Mesenteric fat pad (tissue), 1 donor: ENCODE data around the gene FANCL. TPM values are rescaled to one million over a fixed set of nuclear protein-coding genes. Genes with fewer than 3 reads are reported as not detected.
"Not testable (repeated sequence)": the region's sequence is repeated elsewhere in the genome, so short reads cannot be mapped to it uniquely, and the experiment has no call there.

ENCODE experiments used
- DNase-seq: peaks from one replicate; pipeline ENCODE4 v3.0.0-alpha.2; 2020; ENCODE audit warnings: low spot score
- total RNA-seq: library from RNA; stranded (reverse); fragmentation: NEBNext Ultra II Directional; extraction: Animal tissue kit (Norgen Biotek cat#: 25700); gene quantifications from one replicate; pipeline ENCODE4 v1.2.1, GENCODE V29; 2021
- donor health status: DM: yes; HTN: yes; CAD: no.

Gene FANCL
- total RNA-seq, 1 donor from 2014 or later: 12.8 TPM

DNA sequence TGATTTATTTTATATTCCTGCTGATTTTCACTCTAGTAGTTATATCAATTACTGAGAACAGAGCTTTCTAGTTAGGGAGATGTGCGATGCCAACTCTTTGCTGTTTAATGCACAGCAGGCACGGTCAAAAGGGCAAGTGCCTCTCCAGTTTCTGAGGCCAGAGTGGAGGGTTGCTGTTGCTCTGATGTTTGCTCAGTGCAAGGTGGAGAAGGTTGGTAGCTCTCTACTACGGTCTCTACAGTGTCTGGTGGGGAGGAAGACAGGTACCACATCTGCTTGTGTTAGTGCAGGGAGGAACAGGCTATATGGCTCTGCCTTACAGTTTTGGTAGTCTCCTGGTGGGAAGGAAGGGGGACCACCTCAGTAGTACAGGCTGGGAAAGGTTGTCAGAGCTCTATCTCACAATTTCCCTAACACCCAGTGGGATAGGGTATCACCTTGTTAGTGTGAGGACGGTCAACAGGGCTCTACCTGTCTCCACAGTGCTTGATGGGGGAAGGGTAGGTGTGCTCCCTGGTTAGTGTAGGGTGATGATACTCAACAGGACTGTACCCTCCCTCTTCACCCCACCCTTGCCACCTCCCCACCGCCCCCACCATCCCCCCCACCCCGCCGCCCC, 85.9 kb downstream of the FANCL start:
- no peak for DNase-seq

DNA sequence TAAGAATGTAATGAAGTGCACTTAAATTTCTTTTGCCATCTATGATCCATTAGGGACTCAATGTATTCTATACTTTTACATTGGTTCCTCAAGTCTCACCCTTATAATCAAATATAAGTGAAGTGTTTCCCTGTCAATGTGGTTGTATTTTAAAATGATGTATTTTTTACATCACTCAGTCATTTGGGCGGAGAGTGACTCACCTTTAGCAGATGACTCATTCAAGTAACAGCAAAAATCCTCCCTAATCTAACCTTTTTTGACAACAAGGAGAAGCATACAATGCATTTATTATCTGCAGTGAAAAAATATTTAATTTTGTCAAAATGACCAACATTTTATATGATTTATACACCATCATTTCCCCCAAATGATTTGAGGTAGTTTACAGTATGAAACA, 94.4 kb downstream of the FANCL start:
- no peak for DNase-seq

- DNase-seq: not testable (repeated sequence)
Measured at GRCh38 chr2:58145769-58146168, 95.4 kb downstream of the FANCL start.

- DNase-seq: no peak
Measured at GRCh38 chr2:58140508-58141072, 100.5 kb downstream of the FANCL start.

GRCh38 chr2:58138396-58139030, 102.6 kb downstream of the FANCL start:
- DNase-seq: no peak

DNA sequence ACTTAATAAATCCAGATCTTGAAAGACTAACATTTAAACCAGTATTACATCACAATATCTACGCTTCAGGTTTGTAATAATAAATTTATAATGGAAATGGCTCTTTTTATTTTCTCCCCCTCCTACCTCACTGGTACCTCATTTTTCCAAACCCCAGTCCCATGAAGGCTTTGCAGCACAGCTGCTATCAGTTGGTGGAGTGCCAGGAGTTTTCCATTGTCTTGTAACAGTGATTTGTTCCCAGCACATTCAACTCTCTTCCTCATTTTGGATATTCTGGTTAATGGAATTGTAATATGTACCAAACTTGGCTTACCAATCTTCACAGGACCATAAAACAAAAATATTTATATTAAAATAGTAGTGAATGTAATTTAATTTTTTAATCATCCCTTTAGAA, 103.3 kb downstream of the FANCL start:
- no peak for DNase-seq

GRCh38 chr2:58137221-58137620, 103.9 kb downstream of the FANCL start:
- DNase-seq: no peak

DNA sequence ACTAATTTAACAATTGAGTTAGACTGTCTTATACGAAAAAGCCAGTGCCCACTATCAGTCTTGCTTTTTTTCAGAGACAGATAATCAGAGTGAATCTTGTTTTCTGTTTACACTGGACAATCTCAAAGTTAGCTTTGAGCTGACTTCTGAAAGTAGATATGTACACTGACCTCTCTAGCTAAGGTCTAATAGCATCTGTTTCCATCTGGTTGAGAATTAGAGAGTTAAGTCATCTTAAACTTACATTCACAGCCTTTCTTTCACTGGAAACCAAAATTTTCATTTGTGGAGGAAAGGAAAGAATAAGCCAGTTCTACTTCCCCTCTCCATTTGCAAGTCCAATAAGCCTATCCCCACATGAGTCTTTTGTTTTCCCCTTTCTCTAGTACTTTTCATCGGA, 105.3 kb downstream of the FANCL start:
- no peak for DNase-seq

DNA sequence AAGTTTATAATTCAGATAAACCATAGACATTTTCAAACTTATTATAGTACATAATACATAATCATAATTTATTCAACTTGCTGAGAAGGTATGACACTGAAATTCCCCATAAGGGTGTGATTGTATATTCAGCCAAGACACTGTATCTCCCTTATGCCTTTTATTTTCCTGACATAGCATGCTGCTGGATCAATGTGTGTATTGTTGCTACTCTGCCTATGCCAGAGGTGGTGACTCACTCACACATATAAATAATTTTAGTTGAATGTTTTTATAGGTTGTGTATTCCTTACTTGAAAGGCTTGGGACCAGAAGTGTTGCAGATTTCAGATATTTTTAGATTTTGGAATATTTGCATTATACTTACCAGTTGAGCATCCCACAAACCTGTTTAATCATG, 107.7 kb downstream of the FANCL start:
- no peak for DNase-seq

GRCh38 chr2:58131191-58132011, 109.7 kb downstream of the FANCL start:
- no peak for DNase-seq

DNA sequence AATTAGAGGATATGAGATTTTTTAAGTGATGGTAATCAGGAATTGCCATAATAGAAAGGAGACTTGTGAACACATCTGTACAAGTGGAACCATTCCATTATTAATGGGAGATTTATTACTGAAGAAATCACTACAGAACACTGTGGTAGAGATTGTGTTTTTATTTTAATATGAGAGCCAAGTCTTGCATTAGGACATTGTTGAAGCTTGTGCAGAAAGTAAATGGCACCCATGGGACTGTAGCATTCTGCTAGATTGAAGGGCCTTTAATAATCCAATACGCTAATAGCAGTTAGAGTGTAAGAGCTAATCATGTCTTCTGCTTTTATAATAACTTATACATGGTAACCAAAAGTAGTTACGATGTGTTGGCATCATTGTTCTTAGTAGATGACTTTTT, 110.9 kb downstream of the FANCL start:
- DNase-seq: no peak

GRCh38 chr2:58127111-58127510, 114.0 kb downstream of the FANCL start:
- no peak for DNase-seq

DNA sequence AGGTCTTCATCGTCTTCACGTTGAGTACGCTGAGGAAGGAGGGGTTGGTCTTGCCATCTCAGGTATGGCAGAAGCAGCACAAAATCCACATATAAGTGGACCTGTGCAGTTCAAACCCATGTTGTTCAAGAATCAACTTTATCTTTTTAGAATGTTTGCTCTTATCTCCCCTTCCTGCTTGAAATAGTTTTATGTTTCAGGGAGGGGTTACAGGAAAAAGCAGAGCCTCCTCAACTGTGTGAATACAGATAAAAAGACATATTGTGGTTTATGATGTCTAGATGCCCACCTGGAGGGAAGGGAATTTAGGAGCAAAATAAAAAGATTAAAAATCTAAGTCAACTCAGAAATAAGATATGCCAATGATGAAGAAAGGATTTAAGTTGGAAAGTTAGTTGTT, 118.6 kb downstream of the FANCL start:
- DNase-seq: no peak

DNA sequence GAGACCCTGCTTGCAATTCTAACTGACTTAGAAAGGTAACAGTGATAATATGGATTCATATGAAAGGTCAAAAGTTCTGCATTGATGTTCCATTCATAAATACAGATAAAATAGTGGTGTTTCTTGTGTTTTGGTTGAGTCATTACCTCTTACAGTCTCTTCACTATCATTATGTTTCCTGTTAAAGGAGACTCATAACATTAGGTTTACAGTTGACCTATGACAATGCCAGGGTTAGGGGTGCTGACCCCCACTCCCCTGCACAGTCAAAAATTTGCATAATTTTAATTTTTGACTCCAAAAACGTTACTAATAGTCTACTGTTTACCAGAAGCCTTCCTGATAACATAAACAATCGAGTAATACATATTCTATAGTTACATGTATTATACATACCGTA, 119.1 kb downstream of the FANCL start:
- DNase-seq: no peak

- no peak for DNase-seq
Measured at GRCh38 chr2:58120626-58121229, 120.4 kb downstream of the FANCL start.

- DNase-seq: not testable (repeated sequence)
Measured at GRCh38 chr2:58113563-58113962, 127.6 kb downstream of the FANCL start.

DNA sequence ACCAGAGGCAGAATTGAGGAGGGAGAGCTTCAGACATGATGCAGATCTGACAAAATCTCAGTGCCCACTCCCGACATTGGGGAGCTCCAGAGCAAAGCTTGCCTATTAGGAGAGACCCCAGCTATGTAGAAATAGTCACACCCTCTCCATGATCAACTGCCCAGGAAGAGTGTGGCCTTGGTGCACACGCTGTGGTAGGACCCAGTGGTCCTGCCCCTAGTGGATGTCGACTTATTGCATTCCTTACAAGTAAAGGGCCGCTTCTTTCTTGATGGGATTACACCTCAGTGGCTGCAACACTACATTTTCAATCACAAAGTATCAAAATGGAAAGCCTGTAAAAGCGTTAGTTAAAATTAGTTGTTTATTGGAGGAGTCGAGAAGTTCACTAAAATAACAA, 130.4 kb downstream of the FANCL start:
- no peak for DNase-seq

GRCh38 chr2:58109481-58109880, 131.6 kb downstream of the FANCL start:
- DNase-seq: no peak
